GM12891 (cell line): ENCODE data around the gene MINK1.

Experiments used
- PAX5 ChIP-seq: IDR thresholded peaks from 2 replicates; pipeline ENCODE4 v1.6.1; 2011; ENCODE audit warnings: low read length, moderate library complexity, mild to moderate bottlenecking; ENCODE audit not compliant: insufficient read depth, severe bottlenecking
- POLR2A ChIP-seq: IDR thresholded peaks from 2 replicates; pipeline ENCODE4 v1.6.1; 2011; ENCODE audit warnings: low read depth, low read length, control low read depth
- POLR2AphosphoS5 ChIP-seq: IDR thresholded peaks from 2 replicates; pipeline ENCODE4 v1.6.1; 2011; ENCODE audit warnings: low read depth, low read length, control low read depth
- POU2F2 ChIP-seq: IDR thresholded peaks from 2 replicates; pipeline ENCODE4 v1.6.1; 2011; ENCODE audit warnings: low read depth, mild to moderate bottlenecking, control low read depth, low read length, moderate library complexity
- SPI1 ChIP-seq: IDR thresholded peaks from 2 replicates; pipeline ENCODE4 v1.6.1; 2011; ENCODE audit warnings: low read depth, low read length, control low read depth
- TAF1 ChIP-seq: IDR thresholded peaks from 2 replicates; pipeline ENCODE4 v1.6.1; 2011; ENCODE audit warnings: low read depth, low read length, control low read depth

GRCh38 chr17:4944554-4945175, 111.5 kb downstream of the MINK1 start:
- TF ChIP-seq POLR2AphosphoS5, result peak; percentile 92
- TF ChIP-seq TAF1, result peak; percentile 17
- TF ChIP-seq POLR2A, result peak; percentile 84
- TF ChIP-seq PAX5, result no peak
- peak; percentile 7; the same call in 1 of the 2 replicates for TF ChIP-seq SPI1
- TF ChIP-seq POU2F2, result peak; percentile 96
